ENCODE data around the gene RPL26. TPM values are rescaled to one million over a fixed set of nuclear protein-coding genes. Genes with fewer than 3 reads are reported as not detected.
"Not testable (repeated sequence)": the region's sequence is repeated elsewhere in the genome, so short reads cannot be mapped to it uniquely, and the experiment has no call there.

The RPL26 gene
- total RNA-seq, 1 donor: 6,665 TPM

DNA sequence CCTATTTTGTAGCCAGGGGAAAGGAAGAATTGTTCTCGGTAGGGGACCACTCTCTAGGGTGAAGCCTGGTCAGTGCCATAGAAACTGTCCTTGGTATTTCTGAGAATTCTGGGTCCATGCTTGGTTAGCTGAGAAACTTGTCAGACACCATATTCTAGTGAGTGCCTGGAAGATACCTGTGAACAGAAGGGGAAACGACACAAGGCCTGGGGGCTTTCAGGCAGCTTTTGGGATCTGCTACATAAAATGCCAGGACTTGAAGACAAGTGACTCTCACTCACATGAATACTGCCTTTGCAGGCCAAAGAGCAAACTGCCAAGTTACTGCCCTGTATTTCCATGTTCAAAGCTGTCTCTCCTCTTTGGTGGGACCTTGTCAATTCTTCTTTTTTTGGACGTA lies 25.1 kb downstream of the RPL26 start:
- no peak for DNase-seq (ENCODE audit: low read depth)
- no peak overlapping the region for H3K4me3 ChIP-seq (ENCODE audit: low read depth, low read length)
- TF ChIP-seq, protein P1, sequence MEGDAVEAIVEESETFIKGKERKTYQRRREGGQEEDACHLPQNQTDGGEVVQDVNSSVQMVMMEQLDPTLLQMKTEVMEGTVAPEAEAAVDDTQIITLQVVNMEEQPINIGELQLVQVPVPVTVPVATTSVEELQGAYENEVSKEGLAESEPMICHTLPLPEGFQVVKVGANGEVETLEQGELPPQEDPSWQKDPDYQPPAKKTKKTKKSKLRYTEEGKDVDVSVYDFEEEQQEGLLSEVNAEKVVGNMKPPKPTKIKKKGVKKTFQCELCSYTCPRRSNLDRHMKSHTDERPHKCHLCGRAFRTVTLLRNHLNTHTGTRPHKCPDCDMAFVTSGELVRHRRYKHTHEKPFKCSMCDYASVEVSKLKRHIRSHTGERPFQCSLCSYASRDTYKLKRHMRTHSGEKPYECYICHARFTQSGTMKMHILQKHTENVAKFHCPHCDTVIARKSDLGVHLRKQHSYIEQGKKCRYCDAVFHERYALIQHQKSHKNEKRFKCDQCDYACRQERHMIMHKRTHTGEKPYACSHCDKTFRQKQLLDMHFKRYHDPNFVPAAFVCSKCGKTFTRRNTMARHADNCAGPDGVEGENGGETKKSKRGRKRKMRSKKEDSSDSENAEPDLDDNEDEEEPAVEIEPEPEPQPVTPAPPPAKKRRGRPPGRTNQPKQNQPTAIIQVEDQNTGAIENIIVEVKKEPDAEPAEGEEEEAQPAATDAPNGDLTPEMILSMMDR (IDR thresholded peaks at IDR 0.05; ENCODE audit: insufficient read depth, low read length): no peak

DNA sequence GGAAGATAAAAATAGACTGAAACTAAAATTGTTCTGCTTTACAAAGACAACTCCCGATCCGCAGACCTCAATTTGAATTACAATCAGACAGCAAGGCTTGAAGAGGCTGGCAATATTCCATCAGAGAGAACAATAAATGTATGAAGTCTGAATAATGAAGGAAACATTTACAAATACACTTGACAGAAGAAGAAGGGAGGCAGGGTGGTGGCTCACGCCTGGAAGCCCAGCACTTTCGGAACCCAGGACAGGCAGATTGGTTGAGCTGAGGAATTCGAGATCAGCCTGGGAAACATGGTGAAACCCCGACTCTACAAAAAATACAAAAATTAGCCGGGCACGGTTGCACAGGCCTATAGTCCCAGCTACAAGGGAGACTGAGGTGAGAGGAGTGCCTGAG lies 28.8 kb downstream of the RPL26 start:
- TF ChIP-seq, protein P1 (IDR thresholded peaks at IDR 0.05; ENCODE audit: insufficient read depth, low read length): no peak
- DNase-seq (ENCODE audit: low read depth): no peak
- H3K4me3 ChIP-seq (ENCODE audit: low read depth, low read length): no peak overlapping the region

DNA sequence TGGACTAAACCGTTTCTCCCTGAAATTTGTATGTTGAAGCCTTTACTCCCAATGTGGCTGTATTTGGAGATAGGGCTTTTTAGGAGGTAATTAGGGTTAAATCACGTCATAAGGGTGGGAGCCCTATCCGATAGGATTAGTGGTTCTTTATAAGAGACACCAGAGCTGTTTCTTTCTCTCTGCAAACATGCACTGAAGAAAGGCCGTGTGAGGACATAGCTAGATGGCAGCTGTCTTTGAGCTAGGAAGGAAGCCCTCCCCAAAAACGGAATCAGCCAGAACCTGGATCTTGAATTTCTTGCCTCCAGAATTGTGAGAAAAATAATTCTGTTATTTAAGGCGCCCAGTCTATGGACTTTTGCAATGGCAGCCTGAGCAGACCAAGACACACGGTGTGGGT lies 29.3 kb downstream of the RPL26 start:
- H3K4me3 ChIP-seq (ENCODE audit: low read depth, low read length): no peak overlapping the region
- no peak for DNase-seq (ENCODE audit: low read depth)
- TF ChIP-seq, protein P1 (IDR thresholded peaks at IDR 0.05; ENCODE audit: insufficient read depth, low read length): no peak

DNA sequence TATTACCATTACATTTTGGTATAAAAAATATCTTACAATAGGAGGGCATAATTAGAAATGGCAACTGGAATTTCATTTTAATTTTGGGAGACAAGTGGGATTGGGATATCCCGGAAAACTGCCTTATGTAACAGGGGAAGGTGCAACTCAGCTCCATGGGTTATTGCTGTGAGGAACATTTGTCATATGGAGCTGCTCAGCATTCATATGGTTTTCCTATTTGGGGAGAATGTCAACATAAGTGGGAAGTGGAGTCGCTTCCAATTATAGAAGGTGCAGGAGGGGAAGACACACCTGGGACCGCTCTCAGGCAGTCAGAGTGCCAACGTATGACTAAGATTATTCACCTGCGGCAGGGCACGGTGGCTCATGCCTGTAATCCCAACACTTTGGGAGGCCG lies 32.7 kb downstream of the RPL26 start:
- TF ChIP-seq, protein P1 (IDR thresholded peaks at IDR 0.05; ENCODE audit: insufficient read depth, low read length): no peak
- H3K4me3 ChIP-seq (ENCODE audit: low read depth, low read length): no peak overlapping the region
- no peak for DNase-seq (ENCODE audit: low read depth)

DNA sequence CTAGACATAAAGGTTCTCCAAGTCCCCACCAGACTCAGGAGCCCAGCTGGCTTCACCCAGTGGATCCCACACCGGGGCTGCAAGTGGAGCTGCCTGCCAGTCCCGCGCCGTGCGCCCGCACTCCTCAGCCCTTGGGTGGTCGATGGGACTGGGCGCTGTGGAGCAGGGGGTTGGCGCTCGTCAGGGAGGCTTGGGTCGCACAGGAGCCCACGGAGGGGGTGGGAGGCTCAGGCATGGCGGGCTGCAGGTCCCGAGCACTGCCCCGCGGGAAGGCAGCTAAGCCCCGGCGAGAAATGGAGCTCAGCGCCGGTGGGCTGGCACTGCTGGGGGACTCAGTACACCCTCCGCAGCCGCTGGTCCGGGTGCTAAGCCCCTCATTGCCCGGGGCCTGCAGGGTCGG lies 36.0 kb downstream of the RPL26 start:
- H3K4me3 ChIP-seq (ENCODE audit: low read depth, low read length); DNase-seq (ENCODE audit: low read depth): not testable (repeated sequence)

DNA sequence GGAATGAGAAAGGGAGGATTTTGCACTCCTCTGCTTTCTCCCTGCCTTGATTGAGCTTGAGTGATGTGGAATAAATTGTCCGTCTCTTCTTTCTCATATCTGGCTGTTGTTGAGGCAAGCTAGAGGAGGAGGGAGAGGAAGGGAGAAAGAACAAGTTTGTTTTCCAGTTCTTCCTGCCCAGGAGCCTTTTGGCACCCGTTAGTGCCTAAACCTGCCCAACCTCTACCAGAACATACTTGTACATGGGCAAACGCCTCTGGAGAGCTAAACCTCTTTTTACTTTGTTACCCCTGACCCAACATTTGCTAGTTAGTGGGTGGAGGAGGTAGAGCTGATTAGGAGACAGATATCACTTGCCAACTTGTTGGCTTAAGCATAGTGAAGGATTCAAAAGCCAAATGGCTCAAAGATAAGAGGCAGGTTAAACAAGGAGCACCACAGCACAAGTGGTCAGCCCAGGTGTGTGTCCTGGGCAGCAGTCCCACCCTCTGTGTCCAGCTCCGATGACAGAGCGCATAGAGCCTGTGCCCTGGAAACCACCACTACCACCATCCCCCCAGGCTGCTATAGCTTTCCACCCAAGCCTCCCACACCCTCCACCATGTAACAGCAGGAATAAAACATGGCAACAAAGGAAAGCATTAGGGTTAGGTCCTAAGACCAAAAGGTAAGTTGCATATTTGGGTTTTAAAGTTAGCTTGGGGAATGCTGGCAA lies 36.9 kb downstream of the RPL26 start:
- no peak overlapping the region for H3K4me3 ChIP-seq (ENCODE audit: low read depth, low read length)
- TF ChIP-seq, protein P1 (IDR thresholded peaks at IDR 0.05; ENCODE audit: insufficient read depth, low read length): no peak
- DNase-seq (ENCODE audit: low read depth): no peak

DNA sequence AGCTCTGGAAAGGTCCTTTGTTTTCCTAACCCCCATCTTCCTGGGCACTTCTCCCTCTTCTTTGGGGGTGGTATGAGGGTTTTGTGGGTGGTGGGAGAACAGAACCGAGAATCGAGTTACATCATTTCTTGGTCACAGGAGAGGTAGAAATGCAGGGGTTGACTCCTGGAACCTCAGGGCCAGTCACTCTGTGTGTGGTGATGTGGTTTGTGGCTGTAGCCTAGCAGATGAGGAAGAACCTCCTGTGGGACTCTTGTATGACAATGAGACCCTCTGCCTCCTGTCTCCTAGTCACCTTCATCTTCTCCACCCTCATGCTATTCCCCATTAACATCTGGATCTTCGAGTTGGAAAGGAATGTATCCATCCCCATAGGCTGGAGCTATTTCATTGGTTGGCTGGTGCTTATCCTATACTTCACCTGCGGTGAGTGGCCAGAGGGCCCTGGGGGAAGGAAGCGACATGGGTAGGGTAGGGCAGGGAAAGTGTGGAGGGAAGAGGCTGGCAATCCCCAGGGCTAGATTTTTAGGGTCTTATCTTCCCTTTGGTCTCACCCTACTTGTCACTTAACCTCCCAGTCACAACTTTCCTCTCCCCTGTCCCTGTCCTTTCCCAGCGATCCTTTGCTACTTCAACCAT lies 37.8 kb downstream of the RPL26 start:
- no peak for DNase-seq (ENCODE audit: low read depth)
- TF ChIP-seq, protein P1 (IDR thresholded peaks at IDR 0.05; ENCODE audit: insufficient read depth, low read length): no peak
- H3K4me3 ChIP-seq (ENCODE audit: low read depth, low read length): no peak overlapping the region

All from fibroblast of the aortic adventitia (primary cell).